ENCODE measurements around the gene BLTP3A.
A peak's percentile ranks its signal among the peaks of the same experiment; 100 is the strongest.
"Not testable (repeated sequence)": the region's sequence is repeated elsewhere in the genome, so short reads cannot be mapped to it uniquely, and the experiment has no call there.

The BLTP3A gene

DNA sequence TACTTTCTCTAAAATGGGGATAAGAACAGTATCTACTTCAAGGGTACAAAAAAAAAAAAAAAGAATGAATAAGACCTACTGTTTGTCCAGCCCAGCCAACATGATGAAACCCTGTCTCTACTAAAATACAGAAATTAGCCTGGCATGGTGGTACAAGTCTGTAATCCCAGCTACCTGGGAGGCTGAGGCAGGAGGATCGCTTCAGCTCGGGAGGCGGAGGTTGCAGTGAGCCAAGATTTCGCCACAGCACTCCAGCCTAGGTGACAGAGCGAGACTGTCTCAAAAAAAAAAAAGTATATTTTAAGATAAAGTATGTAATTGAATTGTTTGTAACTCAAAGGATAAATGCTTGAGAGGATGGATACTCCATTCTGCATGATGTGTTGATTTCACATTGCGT is 2.0 kb downstream of the BLTP3A start:
- Histone ChIP-seq H3K36me3 (ENCODE audit: insufficient read depth, low read depth, low read length) (no peaks in the 10 kb centered on the region; the same call in 1 of the 2 replicates), H3K4me1 (ENCODE audit: insufficient read depth, low read length) (no peaks in the 10 kb centered on the region; the same call in 1 of the 2 replicates), H3K4me3 (ENCODE audit: low read length) (no peak overlapping the region), H3K27me3 (ENCODE audit: insufficient read depth, low read length) (no peaks in the 10 kb centered on the region), H3K9ac (ENCODE audit: low read depth, low read length) (peak overlapping the region; percentile 87; the same call in 1 of the 2 replicates), H3K27ac (ENCODE audit: low read length) (no peak overlapping the region), H3K9me3 (ENCODE audit: insufficient read depth, low read depth, low read length) (no peaks in the 10 kb centered on the region)

- no peaks in the 10 kb centered on the region; the same call in 1 of the 2 replicates for H3K4me1 ChIP-seq (ENCODE audit: insufficient read depth, low read length)
- H3K9ac ChIP-seq (ENCODE audit: low read depth, low read length) = no peak overlapping the region
- no peaks in the 10 kb centered on the region; the same call in 1 of the 2 replicates for H3K36me3 ChIP-seq (ENCODE audit: insufficient read depth, low read depth, low read length)
- H3K27me3 ChIP-seq (ENCODE audit: insufficient read depth, low read length) = no peaks in the 10 kb centered on the region
- H3K4me3 ChIP-seq (ENCODE audit: low read length) = no peak overlapping the region
- no peak overlapping the region for H3K27ac ChIP-seq (ENCODE audit: low read length)
- no peaks in the 10 kb centered on the region for H3K9me3 ChIP-seq (ENCODE audit: insufficient read depth, low read depth, low read length)
Measured at GRCh38 chr6:34795836-34796425, 4.0 kb downstream of the BLTP3A start.

DNA sequence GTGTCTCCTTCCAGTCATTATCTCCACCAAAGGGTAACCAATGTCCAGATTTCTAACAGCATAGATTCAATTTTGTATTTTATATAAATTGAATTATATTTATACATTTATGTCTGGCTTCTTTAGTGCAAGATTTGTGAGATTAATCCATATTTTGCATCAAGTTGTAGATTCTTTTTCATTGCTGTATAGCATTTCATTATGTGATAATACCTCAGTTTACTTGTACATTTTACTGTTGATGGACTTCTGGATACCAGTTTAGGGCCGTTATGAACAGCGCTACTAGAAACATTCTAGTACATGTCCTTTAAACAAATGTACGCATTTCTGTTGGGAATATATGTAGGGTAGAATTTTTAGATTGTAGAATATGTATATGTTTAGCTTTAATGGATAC is 6.2 kb downstream of the BLTP3A start:
- Histone ChIP-seq H3K9ac (ENCODE audit: low read depth, low read length) (no peak overlapping the region), H3K27me3 (ENCODE audit: insufficient read depth, low read length) (no peaks in the 10 kb centered on the region), H3K4me3 (ENCODE audit: low read length) (no peak overlapping the region), H3K4me1 (ENCODE audit: insufficient read depth, low read length) (no peaks in the 10 kb centered on the region), H3K9me3 (ENCODE audit: insufficient read depth, low read depth, low read length) (no peaks in the 10 kb centered on the region), H3K27ac (ENCODE audit: low read length) (no peak overlapping the region), H3K36me3 (ENCODE audit: insufficient read depth, low read depth, low read length) (no peaks in the 10 kb centered on the region; the same call in 1 of the 2 replicates)

DNA sequence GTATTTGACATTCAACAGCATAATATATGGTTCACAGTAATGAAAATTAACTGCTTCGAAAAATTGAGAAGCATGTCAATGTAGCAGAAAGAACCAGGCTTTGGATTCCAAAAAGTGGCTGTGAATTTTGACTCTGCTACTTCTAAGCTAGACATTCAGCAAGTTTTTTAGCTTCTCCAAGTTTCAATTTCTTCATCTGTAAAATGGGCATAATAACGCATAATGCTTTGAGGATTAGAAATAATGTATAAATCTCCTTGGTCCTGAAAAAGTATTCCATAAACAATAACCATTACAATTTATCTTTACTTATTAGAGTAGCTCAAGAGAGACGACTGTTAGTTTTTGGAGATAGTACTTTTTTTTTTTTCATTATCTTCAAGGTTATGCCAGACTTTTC is 7.7 kb downstream of the BLTP3A start:
- Histone ChIP-seq H3K9me3 (ENCODE audit: insufficient read depth, low read depth, low read length) (no peaks in the 10 kb centered on the region), H3K4me1 (ENCODE audit: insufficient read depth, low read length) (no peaks in the 10 kb centered on the region), H3K9ac (ENCODE audit: low read depth, low read length) (no peak overlapping the region), H3K4me3 (ENCODE audit: low read length) (no peak overlapping the region), H3K27ac (ENCODE audit: low read length) (no peak overlapping the region), H3K36me3 (ENCODE audit: insufficient read depth, low read depth, low read length) (no peaks in the 10 kb centered on the region; the same call in 1 of the 2 replicates), H3K27me3 (ENCODE audit: insufficient read depth, low read length) (no peaks in the 10 kb centered on the region)

DNA sequence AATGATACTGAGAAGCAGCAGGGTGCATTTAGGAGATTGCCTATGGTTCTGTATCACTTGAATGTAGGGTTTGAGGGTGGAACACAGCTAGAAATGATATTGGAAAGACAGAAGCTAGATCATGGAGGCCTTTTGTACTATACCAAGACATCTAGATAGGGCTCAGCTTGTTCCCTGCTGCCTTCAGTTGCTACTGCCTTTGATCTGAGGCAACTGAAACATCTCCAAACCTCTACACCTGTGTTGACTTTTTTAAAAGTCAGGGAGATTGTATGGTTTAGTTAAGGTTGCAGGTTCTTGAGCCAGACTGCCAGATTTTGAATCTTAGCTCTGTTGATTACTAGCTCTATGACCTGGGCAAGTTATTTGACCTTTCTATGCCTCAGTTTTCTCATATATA is 12.7 kb downstream of the BLTP3A start:
- Histone ChIP-seq H3K36me3 (ENCODE audit: insufficient read depth, low read depth, low read length) (no peaks in the 10 kb centered on the region), H3K4me1 (ENCODE audit: insufficient read depth, low read length) (no peaks in the 10 kb centered on the region), H3K9me3 (ENCODE audit: insufficient read depth, low read depth, low read length) (no peaks in the 10 kb centered on the region), H3K27me3 (ENCODE audit: insufficient read depth, low read length) (no peaks in the 10 kb centered on the region), H3K9ac (ENCODE audit: low read depth, low read length) (no peak overlapping the region), H3K27ac (ENCODE audit: low read length) (no peak overlapping the region), H3K4me3 (ENCODE audit: low read length) (no peak overlapping the region)

GRCh38 chr6:34805074-34805473 is 13.2 kb downstream of the BLTP3A start:
- H3K9ac ChIP-seq (ENCODE audit: low read depth, low read length); H3K9me3 ChIP-seq (ENCODE audit: insufficient read depth, low read depth, low read length); H3K36me3 ChIP-seq (ENCODE audit: insufficient read depth, low read depth, low read length); H3K4me3 ChIP-seq (ENCODE audit: low read length); H3K27ac ChIP-seq (ENCODE audit: low read length); H3K4me1 ChIP-seq (ENCODE audit: insufficient read depth, low read length); H3K27me3 ChIP-seq (ENCODE audit: insufficient read depth, low read length): not testable (repeated sequence)

DNA sequence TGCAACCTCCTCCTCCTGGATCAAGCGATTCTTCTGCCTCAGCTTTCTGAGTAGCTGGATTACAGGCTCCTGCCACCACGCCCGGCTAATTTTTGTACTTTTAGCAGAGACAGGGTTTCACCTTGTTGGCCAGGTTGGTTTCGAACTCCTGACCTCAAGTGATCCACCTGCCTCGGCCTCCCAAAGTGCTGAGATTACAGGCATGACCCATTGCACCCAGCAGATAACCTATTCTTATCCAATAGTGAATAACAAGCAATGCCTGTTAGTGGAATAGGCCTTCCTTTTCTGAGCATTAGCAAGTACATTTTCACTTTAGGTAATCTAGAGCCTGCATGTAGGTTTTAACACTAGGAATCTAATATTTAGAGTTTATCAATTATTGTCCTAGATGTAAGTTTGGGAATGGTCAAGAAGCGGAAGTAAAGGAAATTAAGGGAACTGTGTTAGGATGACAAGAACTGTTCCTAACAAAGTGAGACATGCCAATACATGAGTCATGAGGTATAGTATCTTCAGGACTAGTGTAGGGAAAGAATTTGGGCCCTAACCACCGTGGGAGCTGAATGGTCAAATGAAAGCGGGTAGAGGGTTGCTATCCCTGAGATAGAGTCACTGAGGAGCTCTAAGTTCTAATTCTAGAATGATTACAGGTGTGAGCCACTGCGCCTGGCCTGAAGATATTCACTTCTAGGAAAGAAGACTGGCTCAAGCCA is 15.0 kb downstream of the BLTP3A start:
- Histone ChIP-seq H3K4me1 (ENCODE audit: insufficient read depth, low read length) (no peaks in the 10 kb centered on the region; the same call in 1 of the 2 replicates), H3K27me3 (ENCODE audit: insufficient read depth, low read length) (no peaks in the 10 kb centered on the region), H3K27ac (ENCODE audit: low read length) (no peak overlapping the region), H3K4me3 (ENCODE audit: low read length) (no peak overlapping the region), H3K36me3 (ENCODE audit: insufficient read depth, low read depth, low read length) (no peaks in the 10 kb centered on the region), H3K9ac (ENCODE audit: low read depth, low read length) (no peak overlapping the region), H3K9me3 (ENCODE audit: insufficient read depth, low read depth, low read length) (no peaks in the 10 kb centered on the region)

GRCh38 chr6:34808473-34808872 is 16.6 kb downstream of the BLTP3A start:
- not testable (repeated sequence) for H3K9me3 ChIP-seq (ENCODE audit: insufficient read depth, low read depth, low read length); H3K4me1 ChIP-seq (ENCODE audit: insufficient read depth, low read length); H3K27me3 ChIP-seq (ENCODE audit: insufficient read depth, low read length); H3K4me3 ChIP-seq (ENCODE audit: low read length); H3K9ac ChIP-seq (ENCODE audit: low read depth, low read length); H3K36me3 ChIP-seq (ENCODE audit: insufficient read depth, low read depth, low read length); H3K27ac ChIP-seq (ENCODE audit: low read length)

DNA sequence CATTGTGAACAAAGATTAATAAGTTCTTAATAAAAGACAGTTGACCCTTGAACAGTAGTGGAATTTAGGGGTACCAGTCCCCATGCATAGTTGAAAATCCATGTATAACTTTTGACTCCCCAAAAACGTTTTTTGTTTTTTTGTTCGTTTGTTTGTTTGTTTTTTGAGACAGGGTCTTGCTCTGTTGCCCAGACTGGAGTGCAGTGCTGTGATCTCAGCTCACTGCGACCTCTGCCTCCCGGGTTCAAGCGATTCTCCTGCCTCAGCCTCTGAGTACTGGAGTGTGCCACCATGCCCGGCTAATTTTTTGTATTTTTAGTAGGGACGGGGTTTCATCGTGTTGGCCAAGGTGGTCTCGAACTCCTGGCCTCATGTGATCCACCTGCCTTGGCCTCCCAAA is 17.5 kb downstream of the BLTP3A start:
- H3K27me3 ChIP-seq (ENCODE audit: insufficient read depth, low read length); H3K4me1 ChIP-seq (ENCODE audit: insufficient read depth, low read length); H3K4me3 ChIP-seq (ENCODE audit: low read length); H3K36me3 ChIP-seq (ENCODE audit: insufficient read depth, low read depth, low read length); H3K9me3 ChIP-seq (ENCODE audit: insufficient read depth, low read depth, low read length); H3K9ac ChIP-seq (ENCODE audit: low read depth, low read length); H3K27ac ChIP-seq (ENCODE audit: low read length): not testable (repeated sequence)

GRCh38 chr6:34810017-34810882 is 18.4 kb downstream of the BLTP3A start:
- Histone ChIP-seq H3K9ac (ENCODE audit: low read depth, low read length) (no peak overlapping the region), H3K27ac (ENCODE audit: low read length) (no peak overlapping the region), H3K4me1 (ENCODE audit: insufficient read depth, low read length) (no peaks in the 10 kb centered on the region; the same call in 1 of the 2 replicates), H3K9me3 (ENCODE audit: insufficient read depth, low read depth, low read length) (no peaks in the 10 kb centered on the region), H3K36me3 (ENCODE audit: insufficient read depth, low read depth, low read length) (no peaks in the 10 kb centered on the region), H3K4me3 (ENCODE audit: low read length) (no peak overlapping the region), H3K27me3 (ENCODE audit: insufficient read depth, low read length) (no peaks in the 10 kb centered on the region)

DNA sequence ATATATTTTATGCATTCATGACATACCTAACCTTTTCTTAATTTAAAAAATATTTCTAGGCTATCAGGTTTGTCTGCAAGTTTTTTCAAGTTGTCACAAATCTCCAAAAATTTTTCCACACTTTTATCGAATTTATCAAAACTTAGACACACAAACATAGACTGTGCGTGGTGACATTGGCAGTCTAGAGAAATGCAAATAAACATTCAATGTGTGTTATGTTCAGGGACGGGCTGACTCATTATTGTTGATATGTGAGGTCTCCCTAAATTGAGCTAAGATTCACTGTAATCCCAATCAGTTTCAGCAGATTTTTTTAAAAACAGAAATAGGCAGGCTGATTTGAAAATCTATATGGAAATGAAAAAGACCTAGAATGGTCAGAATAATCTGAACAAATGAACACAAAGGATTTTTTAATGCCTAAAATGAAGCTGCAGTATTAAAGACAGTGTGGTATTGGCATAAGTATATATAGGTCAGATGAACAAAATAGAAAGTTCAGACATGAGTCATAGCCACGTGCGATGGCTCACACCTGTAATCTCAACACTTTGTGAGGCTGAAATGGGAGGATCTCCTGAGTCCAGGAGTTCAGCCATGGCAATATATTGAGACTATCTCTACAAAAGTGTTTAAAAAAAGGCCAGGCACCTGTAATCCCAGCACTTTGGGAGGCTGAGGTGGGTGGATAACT is 19.2 kb downstream of the BLTP3A start:
- no peak overlapping the region for H3K27ac ChIP-seq (ENCODE audit: low read length)
- H3K4me3 ChIP-seq (ENCODE audit: low read length) = no peak overlapping the region
- no peak overlapping the region for H3K9ac ChIP-seq (ENCODE audit: low read depth, low read length)
- no peaks in the 10 kb centered on the region for H3K9me3 ChIP-seq (ENCODE audit: insufficient read depth, low read depth, low read length)
- no peaks in the 10 kb centered on the region for H3K36me3 ChIP-seq (ENCODE audit: insufficient read depth, low read depth, low read length)
- H3K27me3 ChIP-seq (ENCODE audit: insufficient read depth, low read length) = no peaks in the 10 kb centered on the region
- H3K4me1 ChIP-seq (ENCODE audit: insufficient read depth, low read length) = no peaks in the 10 kb centered on the region; the same call in 1 of the 2 replicates
